ENCODE data around the gene TUBG2.

Gene TUBG2

GRCh38 chr17:42676424-42677011 is 17.4 kb downstream of the TUBG2 start, which contains the start of gene PLEKHH3:
PLEKHH3 (minus strand) TSS chr17:42676994; CDS start chr17:42676563, 431 bp downstream.
- Histone ChIP-seq H3K4me3 (ENCODE audit: low read depth, low read length) (peak within 1 kb of the TSS; percentile 96), H3K27me3 (ENCODE audit: insufficient read depth, low read depth, severe bottlenecking) (no peaks in the 10 kb centered on the region), H3K9me3 (ENCODE audit: severe bottlenecking) (no peaks in the 10 kb centered on the region), H3K36me3 (peaks cover 34% of the 10 kb centered on the region), H3K27ac (peak within 1 kb of the TSS; percentile 98)
- peak; percentile 27; the same call in 1 of the 2 replicates for TF ChIP-seq CTCF (IDR thresholded peaks at IDR 0.05; ENCODE audit: low read depth, low read length)
- no peak for DNase-seq

GRCh38 chr17:42677012-42677857 is 18.2 kb downstream of the TUBG2 start:
- Histone ChIP-seq H3K27me3 (ENCODE audit: insufficient read depth, low read depth, severe bottlenecking) (no peaks in the 10 kb centered on the region), H3K36me3 (peaks cover 27% of the 10 kb centered on the region), H3K9me3 (ENCODE audit: severe bottlenecking) (no peaks in the 10 kb centered on the region), H3K4me3 (ENCODE audit: low read depth, low read length) (peak overlapping the region; percentile 96), H3K27ac (peak overlapping the region; percentile 98)
- DNase-seq, result peak; percentile 100
- no peak for TF ChIP-seq CTCF (IDR thresholded peaks at IDR 0.05; ENCODE audit: low read depth, low read length)

GRCh38 chr17:42677921-42678781 is 19.1 kb downstream of the TUBG2 start:
- no peak for TF ChIP-seq CTCF (IDR thresholded peaks at IDR 0.05; ENCODE audit: low read depth, low read length)

GRCh38 chr17:42678951-42679491 is 19.9 kb downstream of the TUBG2 start:
- H3K4me3 ChIP-seq (ENCODE audit: low read depth, low read length), result peak overlapping the region; percentile 56
- H3K36me3 ChIP-seq, result peaks cover 11% of the 10 kb centered on the region
- no peaks in the 10 kb centered on the region for H3K27me3 ChIP-seq (ENCODE audit: insufficient read depth, low read depth, severe bottlenecking)
- peak overlapping the region; percentile 98 for H3K27ac ChIP-seq
- peak; percentile 83 for DNase-seq
- H3K9me3 ChIP-seq (ENCODE audit: severe bottlenecking), result no peaks in the 10 kb centered on the region
- no peak for TF ChIP-seq CTCF (IDR thresholded peaks at IDR 0.05; ENCODE audit: low read depth, low read length)

More at GRCh38 chr17:42677921-42678781, 19.1 kb downstream of the TUBG2 start:
- DNase-seq, result peak; percentile 99
- no peaks in the 10 kb centered on the region for H3K27me3 ChIP-seq (ENCODE audit: insufficient read depth, low read depth, severe bottlenecking)
- peak overlapping the region; percentile 98 for H3K27ac ChIP-seq
- peaks cover 18% of the 10 kb centered on the region for H3K36me3 ChIP-seq
- H3K4me3 ChIP-seq (ENCODE audit: low read depth, low read length), result peak overlapping the region; percentile 56
- H3K9me3 ChIP-seq (ENCODE audit: severe bottlenecking), result no peaks in the 10 kb centered on the region

- H3K4me3 ChIP-seq (ENCODE audit: low read depth, low read length), result no peak overlapping the region
- peak overlapping the region; percentile 98 for H3K27ac ChIP-seq
- no peak for TF ChIP-seq CTCF (IDR thresholded peaks at IDR 0.05; ENCODE audit: low read depth, low read length)
- peak; percentile 42 for DNase-seq
- no peaks in the 10 kb centered on the region for H3K9me3 ChIP-seq (ENCODE audit: severe bottlenecking)
- H3K36me3 ChIP-seq, result peaks cover 6% of the 10 kb centered on the region
- H3K27me3 ChIP-seq (ENCODE audit: insufficient read depth, low read depth, severe bottlenecking), result no peaks in the 10 kb centered on the region
These were observed 20.6 kb downstream of the TUBG2 start for GRCh38 chr17:42679492-42680330.

Data from WERI-Rb-1 (cell line).